Activated naive CD4-positive, alpha-beta T cell treated with anti-CD3 and anti-CD28 coated beads, Interleukin-2, amount 50 U/mL, for 16 hours (primary cell): Measurements from ENCODE around the gene HLA-G.

ENCODE experiments used
- DNase-seq: peaks from one replicate; pipeline ENCODE4 v3.0.0-alpha.2; 2020

Gene HLA-G

DNA sequence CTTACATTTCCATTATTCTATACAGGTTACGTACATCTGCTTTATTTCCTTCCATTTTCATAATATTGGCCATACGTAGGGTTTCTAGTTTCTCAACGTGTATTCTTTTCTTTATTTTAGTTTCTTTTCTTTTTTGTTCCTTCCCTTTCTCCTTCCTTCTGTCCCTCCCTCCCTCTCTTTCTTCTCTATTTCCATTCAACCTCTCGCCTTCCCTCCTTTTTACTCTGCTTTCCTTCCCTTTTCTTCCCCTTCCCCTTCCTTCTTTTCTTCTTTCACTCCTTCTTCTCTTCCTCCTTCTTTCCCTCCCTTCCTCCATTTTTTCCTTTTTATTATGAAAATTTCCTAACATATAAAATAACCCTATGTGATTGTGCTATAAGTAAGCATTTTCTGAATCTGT, 8.7 kb upstream of the HLA-G start:
- no peak for DNase-seq

DNA sequence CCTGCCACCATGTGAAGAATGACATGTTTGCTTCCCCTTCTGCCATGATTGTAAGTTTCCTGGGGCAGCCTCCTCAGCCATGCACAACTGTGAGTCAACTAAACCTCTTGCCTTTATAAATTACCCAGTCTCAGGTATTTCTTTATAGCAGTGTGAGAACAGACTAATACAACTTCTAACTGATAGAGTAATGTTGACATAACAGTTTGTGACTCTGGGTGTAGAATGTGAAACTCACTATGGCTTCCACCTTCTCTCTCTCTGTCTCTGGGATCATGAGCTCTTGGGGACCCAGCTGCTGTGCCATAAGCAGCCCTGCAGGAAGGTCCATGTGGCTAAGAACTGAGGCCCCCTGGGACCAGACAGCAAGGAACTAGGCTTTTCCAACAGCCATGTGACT, 3.5 kb upstream of the HLA-G start:
- no peak for DNase-seq

DNA sequence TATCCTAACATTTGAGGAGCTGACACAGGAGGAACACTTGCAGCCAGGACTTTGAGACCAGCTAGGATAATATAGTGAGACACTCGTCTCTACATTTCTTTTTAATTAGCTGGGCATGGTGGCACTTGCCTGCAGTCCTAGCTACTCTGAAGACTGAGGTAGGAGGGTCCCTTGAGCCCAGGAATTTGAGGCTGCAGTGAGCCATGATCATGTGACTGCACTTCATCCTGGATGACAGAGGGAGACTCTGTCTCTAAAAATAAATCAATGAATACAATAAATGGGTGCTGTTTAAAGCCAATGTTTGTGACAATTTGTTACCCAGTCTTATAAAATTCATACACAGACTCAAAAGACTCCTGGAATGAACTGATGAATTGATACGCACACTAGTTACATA, 1.8 kb upstream of the HLA-G start:
- no peak for DNase-seq

DNA sequence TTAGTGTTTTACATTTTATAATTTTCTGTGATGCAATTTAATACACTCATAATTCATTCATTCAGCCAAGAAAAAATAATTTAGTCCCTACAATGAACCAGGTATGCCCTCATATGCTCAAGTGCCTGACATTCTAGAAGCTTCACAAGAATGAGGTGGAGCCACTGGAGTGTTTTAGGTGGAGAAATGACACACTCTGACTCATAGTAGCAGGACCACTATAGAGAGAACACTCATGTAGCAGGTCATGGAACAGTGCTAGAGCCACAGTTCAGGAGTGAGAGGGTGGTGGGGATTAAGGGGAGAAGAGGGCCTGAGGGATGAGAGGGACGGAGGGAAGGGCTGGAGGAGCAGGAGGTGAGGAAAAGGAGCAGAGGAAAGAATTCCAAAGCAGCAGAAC, 1.4 kb upstream of the HLA-G start:
- no peak for DNase-seq

DNA sequence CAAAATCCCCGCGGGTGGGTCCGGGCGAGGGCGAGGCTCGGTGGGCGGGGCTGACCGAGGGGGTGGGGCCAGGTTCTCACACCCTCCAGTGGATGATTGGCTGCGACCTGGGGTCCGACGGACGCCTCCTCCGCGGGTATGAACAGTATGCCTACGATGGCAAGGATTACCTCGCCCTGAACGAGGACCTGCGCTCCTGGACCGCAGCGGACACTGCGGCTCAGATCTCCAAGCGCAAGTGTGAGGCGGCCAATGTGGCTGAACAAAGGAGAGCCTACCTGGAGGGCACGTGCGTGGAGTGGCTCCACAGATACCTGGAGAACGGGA, 809 bp downstream of the HLA-G start:
- DNase-seq = peak; percentile 44

DNA sequence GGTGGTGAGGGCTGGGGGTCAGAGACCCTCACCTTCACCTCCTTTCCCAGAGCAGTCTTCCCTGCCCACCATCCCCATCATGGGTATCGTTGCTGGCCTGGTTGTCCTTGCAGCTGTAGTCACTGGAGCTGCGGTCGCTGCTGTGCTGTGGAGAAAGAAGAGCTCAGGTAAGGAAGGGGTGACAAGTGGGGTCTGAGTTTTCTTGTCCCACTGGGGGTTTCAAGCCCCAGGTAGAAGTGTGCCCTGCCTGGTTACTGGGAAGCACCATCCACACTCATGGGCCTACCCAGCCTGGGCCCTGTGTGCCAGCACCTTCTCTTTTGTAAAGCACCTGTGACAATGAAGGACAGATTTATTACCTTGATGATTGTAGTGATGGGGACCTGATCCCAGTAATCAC, 2.1 kb downstream of the HLA-G start:
- DNase-seq = no peak

DNA sequence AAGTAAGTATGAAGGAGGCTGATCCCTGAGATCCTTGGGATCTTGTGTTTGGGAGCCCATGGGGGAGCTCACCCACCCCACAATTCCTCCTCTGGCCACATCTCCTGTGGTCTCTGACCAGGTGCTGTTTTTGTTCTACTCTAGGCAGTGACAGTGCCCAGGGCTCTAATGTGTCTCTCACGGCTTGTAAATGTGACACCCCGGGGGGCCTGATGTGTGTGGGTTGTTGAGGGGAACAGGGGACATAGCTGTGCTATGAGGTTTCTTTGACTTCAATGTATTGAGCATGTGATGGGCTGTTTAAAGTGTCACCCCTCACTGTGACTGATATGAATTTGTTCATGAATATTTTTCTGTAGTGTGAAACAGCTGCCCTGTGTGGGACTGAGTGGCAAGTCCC, 2.8 kb downstream of the HLA-G start:
- no peak for DNase-seq

DNA sequence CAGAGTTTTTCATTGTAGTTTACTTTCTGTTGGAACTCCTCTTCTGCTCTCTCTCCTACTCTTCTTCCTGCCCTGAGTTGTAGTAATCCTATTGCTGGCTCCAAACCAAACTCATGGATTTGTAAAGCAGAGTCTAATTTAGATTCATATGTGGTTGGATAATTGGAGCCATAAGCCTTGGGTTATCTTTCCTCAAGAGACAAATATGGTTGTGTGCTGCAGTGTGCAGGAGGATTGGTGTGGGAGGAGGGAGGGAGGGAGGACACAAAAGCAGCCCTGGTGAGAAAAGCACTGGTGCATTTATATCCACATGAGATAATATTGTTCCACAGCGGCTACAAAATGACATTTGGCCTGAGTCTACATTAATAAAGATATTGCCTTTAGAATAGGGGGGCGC, 4.2 kb downstream of the HLA-G start:
- no peak for DNase-seq

DNA sequence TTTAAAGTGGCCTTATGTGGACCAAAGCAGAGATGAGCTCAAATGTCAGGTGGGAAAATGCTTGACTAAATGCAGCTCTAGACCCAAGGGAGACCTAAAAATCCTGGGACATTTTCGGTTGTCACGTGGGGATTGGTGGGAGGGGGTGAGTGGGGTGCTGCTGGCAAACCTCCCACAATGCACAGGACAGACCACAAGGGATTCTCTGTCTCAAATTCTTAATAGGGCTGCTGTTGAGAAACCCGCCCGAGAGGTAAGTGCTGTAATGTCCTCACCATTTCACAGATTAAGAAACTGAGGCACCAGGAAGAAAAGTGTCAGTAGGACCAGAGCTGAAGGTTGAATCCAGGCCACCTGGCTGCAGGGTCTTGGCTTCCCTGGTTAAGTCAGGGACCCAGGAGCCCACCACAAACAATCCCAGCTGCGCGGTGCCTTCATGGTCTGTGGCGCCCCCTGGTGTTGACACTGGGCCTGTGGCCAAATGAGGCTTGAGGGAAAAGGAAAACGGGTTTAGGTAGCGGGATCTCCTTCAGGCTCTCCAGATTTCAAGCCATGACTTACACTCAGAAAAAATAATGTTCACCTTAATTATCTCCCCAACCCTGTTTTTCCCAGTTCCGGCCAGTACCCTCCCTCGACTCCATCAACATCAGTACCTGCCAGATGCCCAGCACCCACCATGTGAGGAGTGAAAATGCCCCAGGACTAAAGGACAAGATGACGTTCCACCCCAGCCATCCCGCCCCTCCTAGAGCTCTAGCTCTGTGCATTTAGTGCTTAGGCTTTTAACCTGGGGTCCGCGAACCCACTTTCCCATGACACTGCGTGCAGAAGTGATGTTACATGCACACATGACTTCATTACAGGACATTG, 7.2 kb downstream of the HLA-G start:
- DNase-seq = peak; percentile 56

DNA sequence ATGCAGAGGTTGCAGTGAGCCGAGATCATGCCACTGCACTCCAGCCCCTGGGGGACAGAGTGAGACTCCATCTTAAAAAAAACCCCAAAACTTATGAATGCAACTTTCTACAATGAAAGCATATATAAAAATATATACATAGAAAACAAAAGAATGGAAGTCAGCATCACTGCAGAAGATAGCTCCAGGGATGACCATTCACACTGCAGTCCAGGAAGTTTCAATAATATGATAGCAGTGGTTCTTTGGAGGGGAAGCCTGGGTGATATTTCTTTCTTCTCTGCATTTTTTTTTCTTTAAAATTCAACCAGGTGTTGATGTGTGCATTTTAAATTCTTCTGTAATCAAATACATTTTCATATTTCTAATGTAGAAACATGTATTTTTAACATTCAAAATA, 12.3 kb downstream of the HLA-G start:
- no peak for DNase-seq

DNA sequence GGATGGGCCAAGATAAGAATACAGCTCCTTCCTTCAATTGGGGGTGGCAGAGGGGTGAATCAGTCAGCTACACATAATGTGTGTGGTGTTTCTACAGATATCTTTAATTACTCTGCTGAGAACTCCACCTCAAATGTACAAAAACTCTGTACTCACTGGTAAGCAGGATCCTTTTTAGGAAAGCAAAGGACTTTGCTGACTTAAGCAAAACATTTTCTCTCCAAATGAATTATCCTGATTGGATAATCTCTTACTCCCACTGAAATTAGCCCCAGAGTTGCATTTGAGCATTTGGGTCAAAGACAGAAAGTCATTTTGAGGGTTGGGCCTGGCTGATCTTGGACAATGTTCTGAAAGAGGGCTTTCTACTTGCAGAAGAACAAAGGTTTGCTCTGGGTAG, 13.4 kb downstream of the HLA-G start:
- DNase-seq = no peak

DNA sequence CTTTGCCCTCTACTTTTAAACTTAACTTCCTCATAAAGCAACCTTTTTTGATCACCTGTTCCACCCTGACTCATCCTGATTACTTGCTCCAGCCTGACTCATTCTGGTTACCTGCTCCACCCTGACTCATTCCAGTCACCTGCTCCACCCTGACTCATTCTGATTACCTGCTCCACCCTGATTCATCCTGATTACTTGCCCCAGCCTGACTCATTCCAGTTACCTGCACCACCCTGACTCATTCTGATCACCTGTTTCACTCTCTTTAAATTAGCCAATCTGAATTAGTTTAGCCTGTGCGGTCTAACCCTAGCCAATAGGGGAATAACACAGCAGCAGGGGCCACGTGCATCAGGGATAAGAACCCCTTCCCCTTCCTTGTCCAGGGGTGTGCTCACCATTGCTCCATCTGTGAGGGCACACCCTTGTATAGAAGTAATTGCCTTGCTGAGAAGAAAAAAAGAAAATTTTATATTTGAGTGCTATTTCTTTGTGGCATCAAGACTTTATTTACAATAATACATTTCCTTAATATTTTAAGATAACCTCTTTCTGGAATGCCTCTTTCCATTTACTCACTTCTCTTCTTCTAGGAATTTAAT, 17.9 kb downstream of the HLA-G start:
- DNase-seq = peak; percentile 68

DNA sequence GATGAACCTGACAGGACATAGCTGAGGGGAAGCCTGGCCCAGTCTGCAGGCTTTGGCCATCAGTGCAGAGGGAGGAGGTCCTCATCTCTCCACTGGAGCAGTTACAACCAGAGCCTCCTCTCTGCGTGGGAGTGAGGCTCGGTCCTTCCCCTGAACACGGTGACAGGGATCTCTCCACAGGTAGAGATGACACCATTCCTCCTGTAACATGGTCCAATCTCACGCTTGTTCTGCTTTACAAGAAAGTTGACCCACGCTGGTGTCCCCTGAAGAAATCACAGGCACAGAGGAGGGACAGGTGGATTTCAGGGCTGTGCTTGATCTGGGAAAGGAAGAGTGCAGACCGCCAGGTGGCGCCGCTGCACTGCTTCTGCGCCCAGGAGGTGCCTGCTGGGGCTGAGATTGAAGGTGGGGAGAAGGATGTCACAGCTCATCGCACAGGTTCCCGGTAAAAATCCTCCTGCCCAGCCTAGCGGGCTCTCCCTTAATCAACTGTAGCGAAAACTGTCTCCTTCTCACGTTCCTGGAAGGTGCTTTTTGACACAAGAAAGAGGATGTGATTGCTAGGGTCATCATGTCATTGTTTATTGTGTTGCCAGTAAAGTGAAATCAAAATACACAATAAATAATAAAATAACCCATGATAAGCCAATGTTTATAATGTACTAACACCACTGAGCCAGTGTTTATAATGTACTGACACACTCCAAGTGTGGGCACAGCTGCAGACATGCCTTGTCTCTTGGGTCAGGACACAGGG, 20.4 kb downstream of the HLA-G start:
- DNase-seq = peak; percentile 86

DNA sequence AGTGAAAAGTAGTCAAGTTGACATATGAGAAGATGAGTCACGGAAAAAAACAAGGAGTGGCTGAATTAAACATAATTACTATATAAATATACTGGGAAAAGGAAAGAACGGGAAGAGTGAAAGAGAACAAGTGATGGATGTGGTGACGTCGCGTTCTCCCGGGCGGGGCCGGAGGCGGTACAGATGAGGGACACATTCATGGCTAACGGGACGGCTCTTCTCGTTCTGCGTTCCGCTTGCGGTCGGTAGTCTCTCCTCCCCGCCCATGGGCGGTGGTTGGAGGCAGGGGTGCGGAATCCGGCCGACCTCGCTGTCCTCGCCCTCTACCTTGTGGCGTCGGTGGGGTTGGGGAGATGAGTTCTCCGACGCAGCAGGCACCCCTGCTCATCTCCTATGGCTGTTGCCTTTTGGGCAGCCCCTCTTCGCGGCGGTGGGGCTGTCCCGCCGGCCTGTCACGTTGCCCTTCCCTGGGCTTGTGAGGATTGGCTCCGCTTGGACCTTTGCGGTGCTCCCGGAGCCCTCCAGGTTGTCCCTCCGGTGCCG, 22.5 kb downstream of the HLA-G start:
- peak; percentile 21 for DNase-seq

DNA sequence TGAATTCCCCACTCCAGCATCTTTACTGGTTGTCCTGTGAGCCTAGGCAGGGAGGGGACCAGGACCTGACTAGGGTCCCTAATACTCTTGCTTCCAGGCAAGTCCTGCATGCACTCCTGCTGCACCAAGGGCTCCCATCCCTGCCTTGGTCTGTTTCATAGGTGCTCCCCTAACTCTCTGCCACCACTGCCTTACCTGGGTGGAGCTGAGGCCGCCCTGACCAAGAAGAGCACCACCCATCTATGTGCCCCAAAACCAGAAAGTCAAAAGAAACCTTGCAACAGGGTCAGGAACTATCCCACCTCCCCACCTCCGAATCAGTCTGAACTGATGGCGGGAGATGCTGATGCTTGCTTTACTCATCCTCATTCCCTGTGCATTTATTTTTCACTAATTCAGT, 23.6 kb downstream of the HLA-G start:
- no peak for DNase-seq

DNA sequence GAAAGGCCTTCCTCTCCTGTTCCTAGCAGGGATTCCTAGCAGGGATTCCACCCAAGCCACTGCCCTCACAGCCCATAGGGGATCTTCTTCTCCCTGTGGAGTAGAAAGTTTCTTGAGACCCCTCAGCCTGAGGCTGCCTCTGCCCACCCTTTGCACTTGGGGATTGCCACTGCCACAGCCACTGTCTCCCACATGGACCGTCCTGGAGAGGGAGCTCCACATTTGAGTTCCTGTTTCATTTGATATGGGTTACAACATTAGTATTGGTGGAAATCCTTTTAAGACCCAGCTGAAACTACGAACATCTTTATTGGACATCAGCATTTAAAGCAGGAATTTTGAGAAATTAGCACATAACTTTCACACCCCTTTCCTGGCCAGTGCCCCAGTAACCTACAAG, 25.6 kb downstream of the HLA-G start:
- no peak for DNase-seq

DNA sequence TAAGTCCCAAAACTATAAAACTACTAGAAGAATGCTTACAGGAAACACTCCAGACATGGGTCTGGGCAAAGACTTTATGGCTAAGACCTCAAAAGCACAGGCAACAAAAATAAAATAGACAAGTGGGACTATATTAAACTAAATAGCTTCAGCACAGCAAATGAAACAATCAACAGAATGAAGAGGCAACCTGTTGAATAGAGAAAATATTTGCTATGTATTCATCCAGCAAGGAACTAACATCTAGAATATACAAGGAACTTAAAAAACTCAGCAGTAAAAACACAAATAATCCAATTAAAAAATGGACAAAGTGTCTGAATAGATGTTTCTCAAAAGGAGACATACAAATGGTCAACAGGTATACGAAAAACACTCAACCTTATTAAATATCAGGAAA, 30.4 kb downstream of the HLA-G start:
- DNase-seq = no peak

DNA sequence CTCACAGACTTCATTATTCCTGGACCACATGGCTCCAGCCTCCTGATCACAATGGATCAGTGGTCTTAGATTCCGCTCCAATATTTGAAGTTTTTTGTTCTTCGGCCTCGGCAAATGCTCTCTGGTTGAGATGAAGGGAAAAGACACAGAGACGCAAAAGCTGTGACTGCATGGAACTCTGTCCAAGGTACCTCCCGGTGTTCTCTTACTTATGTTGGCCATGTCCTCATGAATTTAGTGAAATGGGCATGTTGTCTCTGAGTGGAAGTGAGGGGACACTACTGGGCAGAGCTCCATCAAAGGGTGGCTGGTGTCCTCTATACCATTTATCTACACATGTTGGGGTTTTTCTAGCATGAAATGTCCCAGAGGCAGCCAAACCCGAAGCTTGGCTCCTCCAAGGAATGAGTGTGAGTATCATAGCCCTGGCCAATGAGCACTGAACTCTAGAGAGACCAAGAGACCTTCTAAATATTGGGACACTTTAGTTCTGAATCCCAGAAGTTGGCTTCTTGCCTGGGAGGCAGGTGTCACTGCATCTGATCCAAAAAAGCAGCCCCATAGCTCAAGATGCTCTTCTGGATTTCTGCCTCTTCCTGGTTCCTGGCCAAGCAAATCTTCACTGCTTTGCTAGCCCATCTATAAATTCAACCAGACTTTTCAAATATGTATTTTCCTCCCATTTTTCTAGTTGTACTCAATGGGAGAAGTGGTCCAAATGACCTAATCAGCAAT, 34.1 kb downstream of the HLA-G start:
- DNase-seq = no peak

DNA sequence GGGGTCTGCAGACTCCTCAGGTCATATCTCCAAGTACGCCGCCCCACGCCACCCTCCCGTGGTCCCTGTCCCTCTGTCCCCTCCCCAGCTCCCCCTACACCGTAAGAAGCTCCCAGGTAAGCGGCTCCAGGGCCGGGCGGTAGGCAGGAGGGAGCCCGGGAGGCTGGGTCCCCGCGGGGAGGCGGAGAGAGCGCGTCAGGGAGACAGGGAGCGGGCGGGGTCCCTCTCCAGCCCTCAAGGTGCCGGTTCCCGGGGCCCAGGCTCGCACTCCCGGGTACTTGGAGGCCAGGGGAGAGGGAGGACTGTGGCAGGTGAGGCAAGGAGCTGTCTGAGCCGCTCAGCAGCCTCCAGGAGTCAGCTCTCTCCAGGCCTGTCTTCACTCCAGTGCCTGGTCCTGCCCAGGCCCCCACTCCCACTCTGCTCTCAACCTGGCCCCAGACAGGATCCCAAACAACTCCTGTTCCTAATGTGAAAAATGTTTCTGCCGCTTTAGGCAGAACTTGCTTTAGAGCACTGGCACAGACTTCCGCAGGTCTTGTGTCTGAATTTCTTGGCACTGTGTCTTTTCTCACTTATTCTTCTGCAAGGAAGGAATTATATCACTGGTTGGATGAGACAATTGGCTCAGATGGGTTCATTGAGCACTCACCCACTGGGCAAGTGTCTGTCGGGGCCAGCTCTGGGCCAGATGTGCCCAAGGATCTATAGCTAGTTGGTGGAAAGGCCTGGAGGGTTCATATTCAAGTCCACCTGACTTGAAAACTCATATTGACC, 36.6 kb downstream of the HLA-G start:
- DNase-seq = no peak

DNA sequence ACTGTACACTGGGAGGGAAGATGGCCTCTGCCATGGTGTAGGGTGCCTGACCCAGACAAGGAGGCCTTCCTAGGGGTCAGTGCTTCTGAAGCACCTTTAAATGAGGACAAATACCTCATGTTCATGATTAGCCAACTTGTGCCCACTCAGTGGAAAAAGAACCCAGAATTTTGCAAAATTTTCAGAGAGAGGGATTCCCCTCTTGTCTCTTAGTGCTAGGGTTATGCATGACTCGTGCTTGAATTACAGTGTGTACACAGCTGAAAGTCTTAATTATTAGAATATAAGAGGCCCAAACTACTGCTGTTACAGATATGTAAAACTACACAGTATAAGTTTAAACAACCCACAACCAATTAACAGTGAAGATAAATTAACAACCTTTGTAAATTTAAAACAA, 38.0 kb downstream of the HLA-G start:
- DNase-seq = no peak

DNA sequence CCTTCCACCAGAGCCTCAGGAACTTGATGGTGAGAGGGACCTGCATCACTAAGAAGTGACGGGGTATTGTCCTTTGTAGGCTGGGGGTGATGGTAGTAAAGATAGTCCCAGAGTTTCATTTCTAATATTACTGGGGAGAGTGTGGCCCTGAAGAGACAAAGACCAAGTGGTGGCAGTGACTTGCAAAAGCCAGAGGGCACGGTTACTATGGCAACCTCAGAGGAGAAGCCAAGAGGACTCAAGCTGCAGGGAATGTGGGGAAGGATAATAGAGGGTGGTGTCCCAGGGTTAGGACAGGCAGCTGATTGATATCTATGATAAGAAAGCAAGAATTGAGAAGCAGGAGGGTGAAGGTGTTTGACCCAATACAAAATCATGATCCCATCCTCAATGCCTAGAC, 42.5 kb downstream of the HLA-G start:
- DNase-seq = no peak

DNA sequence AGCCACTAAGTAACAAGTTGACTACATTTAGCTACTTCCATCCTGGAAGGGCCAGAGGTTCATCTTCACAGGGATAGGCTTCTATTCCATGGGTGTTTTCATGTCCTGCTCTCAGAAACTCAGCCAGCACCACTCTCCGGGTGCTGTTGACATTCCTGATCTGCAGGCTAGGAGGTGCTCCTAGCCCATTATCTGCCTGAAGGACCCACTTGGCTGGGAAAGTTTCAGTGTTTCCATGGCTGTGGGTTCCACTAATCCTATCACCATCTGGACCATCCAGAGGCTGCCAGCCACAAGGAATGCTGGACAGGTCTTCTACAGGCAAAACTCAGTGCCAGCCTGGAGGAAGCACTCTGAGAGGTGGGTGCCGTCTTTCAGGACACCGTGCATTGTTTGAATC, 45.2 kb downstream of the HLA-G start:
- no peak for DNase-seq
